Stomach (tissue), 4 donors: ENCODE data around the gene PKD1L1.

Experiments used
- POLR2A ChIP-seq, 4 donors: fragments of 450-650 bp; IDR thresholded peaks; one replicate each; pipeline ENCODE4 v1.6.1; 2016; ENCODE audit warnings: antibody characterized with exemption in 4 of 4, control low read depth in 2 of 4, mild to moderate bottlenecking in 1 of 4, moderate library complexity in 1 of 4
- POLR2AphosphoS5 ChIP-seq, 3 donors: sonication (generic); formaldehyde crosslinking; IDR thresholded peaks; one replicate each; pipeline ENCODE4 v1.6.1; 2016; ENCODE audit warnings: antibody characterized with exemption in 3 of 3
- TF ChIP-seq, protein P1 (sequence below), 7 experiments: fragments of 450-650 bp in 4 of 7; fragments of 200-600 bp in 3 of 7; sonication (generic) in 3 of 7; IDR thresholded peaks; one replicate each; pipeline ENCODE4 v1.5.1; 2016 to 2019; ENCODE audit warnings: antibody characterized with exemption in 7 of 7, control low read depth in 2 of 7, mild to moderate bottlenecking in 1 of 7

GRCh38 chr7:47787249-47788069 lies 160.8 kb downstream of the PKD1L1 start:
- no peak for TF ChIP-seq POLR2A (IDR thresholded peaks at IDR 0.05)
- TF ChIP-seq, protein P1, sequence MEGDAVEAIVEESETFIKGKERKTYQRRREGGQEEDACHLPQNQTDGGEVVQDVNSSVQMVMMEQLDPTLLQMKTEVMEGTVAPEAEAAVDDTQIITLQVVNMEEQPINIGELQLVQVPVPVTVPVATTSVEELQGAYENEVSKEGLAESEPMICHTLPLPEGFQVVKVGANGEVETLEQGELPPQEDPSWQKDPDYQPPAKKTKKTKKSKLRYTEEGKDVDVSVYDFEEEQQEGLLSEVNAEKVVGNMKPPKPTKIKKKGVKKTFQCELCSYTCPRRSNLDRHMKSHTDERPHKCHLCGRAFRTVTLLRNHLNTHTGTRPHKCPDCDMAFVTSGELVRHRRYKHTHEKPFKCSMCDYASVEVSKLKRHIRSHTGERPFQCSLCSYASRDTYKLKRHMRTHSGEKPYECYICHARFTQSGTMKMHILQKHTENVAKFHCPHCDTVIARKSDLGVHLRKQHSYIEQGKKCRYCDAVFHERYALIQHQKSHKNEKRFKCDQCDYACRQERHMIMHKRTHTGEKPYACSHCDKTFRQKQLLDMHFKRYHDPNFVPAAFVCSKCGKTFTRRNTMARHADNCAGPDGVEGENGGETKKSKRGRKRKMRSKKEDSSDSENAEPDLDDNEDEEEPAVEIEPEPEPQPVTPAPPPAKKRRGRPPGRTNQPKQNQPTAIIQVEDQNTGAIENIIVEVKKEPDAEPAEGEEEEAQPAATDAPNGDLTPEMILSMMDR (IDR thresholded peaks at IDR 0.05) = no peak
- TF ChIP-seq POLR2AphosphoS5 (IDR thresholded peaks at IDR 0.05) = no peak
